HG02981 (cell line): Measurements from ENCODE around the gene BCAP31.

ENCODE experiments used
- ATAC-seq: cut with Tn5 transposase; IDR thresholded peaks from one replicate; pipeline ENCODE4 v1.9.1; 2021; ENCODE audit warnings: mild to moderate bottlenecking, moderate library complexity; ENCODE audit not compliant: unreplicated experiment

BCAP31 gene

DNA sequence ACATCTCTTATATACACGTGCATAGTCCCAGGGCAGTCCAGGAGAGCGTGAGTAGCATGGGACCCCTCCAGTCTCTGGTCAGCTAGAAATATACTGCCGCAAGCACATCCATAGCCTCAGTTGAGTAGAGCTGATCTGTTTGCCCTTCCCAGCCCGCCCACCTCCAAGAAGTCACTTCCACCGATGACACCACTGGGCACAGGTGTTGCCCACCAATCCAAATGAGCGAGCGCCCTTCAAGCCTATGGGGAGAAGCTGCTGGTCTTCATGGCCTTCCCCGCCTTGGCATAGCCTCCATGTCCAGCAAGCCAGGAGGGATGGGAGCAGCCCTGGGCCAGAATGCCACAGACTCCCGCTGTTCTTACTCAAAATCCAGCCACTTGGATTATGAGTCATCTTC lies 67.0 kb downstream of the BCAP31 start:
- no peak for ATAC-seq

DNA sequence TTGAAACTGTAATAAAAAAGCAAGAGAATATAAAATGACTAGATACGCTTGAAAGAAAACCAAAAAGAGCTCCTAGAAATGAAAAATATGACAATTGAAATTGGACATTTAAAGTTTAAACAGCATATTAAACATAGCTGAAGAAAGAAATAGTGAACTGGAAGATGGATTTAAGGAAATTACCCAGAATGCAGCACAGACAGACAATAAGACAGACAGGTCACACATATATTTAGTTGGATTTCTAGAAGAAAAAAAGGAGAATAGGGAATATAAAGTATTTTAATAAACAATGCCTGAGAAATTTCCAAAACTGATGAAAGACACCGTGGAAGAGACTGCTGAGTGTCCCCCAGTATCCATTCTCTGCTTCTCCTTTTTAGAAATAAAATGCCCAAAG lies 70.6 kb downstream of the BCAP31 start:
- ATAC-seq, result no peak

DNA sequence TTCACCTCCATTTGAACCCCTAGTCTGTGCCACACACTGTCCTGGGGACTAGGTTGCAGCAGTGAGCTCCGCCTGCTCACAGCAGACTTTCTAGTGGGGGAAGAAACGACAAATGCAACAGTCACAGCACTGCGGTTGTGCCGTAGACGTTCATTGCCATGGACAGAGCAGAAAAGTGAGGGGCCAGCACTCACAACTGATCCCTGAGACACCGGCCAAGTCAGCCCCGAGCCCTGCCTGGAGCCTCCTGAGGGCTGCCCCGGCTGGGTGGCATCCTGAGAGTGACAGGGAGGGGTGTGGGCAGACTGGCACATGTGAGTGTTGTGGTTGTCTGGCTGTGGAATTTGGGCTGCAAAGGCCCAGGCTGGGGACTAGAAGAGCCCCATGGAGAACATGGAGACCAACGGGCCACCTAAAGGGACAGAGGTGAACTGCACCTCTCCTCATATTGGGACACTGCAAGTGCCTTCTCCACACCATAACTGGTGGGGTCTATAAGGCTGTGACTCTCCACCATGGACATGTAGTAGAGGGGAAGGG lies 72.6 kb downstream of the BCAP31 start:
- no peak for ATAC-seq

DNA sequence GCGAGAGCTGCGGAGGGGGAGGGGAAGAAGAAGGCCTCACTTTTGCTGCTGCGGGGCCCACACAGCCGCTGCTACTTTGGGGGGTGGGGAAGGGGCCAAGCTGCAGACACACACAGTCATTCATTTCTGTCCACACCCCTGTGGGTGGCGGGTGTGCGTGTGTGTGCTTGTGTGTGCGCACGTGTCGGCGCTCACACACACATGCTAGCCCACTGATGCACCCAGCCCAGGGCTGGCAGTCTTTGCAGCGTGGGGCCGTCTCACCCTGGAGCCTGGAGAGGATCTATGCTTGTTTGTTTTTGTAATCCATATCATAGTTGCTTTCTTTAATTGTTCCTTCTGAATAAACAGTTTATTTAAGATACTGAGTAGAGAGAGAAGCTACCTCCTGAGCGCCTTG lies 73.2 kb downstream of the BCAP31 start:
- ATAC-seq, result no peak
